Vagina (tissue), 2 donors: ENCODE results near the gene OTUB1. TPM values are rescaled to one million over a fixed set of nuclear protein-coding genes. Genes with fewer than 3 reads are reported as not detected.

Experiments
- DNase-seq, 2 donors: peaks; one replicate each; pipeline ENCODE4 v3.0.0-alpha.2; 2017; ENCODE audit errors: extremely low spot score in 2 of 2
- H3K27ac ChIP-seq: fragments of 200-600 bp; sonication (generic); one replicate; pipeline ENCODE4 v1.5.1; 2019
- H3K27me3 ChIP-seq: fragments of 200-600 bp; sonication (generic); one replicate; pipeline ENCODE4 v1.5.1; 2019
- H3K36me3 ChIP-seq, 2 donors: fragments of 200-600 bp; sonication (generic); one replicate each; pipeline ENCODE4 v1.5.1; 2017 to 2019
- H3K4me1 ChIP-seq: fragments of 200-600 bp; sonication (generic); one replicate; pipeline ENCODE4 v1.5.1; 2019
- H3K4me3 ChIP-seq, 2 donors: fragments of 200-600 bp; sonication (generic); 1 replicate in 1 of 2; 2 replicates in 1 of 2; pipeline ENCODE4 v1.5.1; 2016 to 2019
- H3K9me3 ChIP-seq: fragments of 200-600 bp; sonication (generic); one replicate; pipeline ENCODE4 v1.5.1; 2019
- POLR2A ChIP-seq, 2 donors: fragments of 450-650 bp; IDR thresholded peaks; one replicate each; pipeline ENCODE4 v1.6.1; 2017; ENCODE audit warnings: antibody characterized with exemption in 2 of 2, mild to moderate bottlenecking in 2 of 2, moderate library complexity in 2 of 2
- POLR2AphosphoS5 ChIP-seq, 2 donors: sonication (generic); formaldehyde crosslinking; IDR thresholded peaks; one replicate each; pipeline ENCODE4 v1.9.0; 2017; ENCODE audit warnings: antibody characterized with exemption in 2 of 2, mild to moderate bottlenecking in 2 of 2, low read depth in 1 of 2; ENCODE audit not compliant: insufficient read depth in 1 of 2
- intact Hi-C: fragments of 100-400 bp; cut with DNase I; formaldehyde crosslinking; loops from one replicate; pipeline ENCODE4 v1.15.1; 2023
- total RNA-seq: library from RNA; depleted of rRNA; stranded (reverse); fragments of >200 nt; gene quantifications from one replicate; pipeline ENCODE4 v1.2.3, GENCODE V29; 2016
- TF ChIP-seq, protein P1 (sequence below), 3 experiments: fragments of 450-650 bp in 2 of 3; fragments of 200-600 bp in 1 of 3; sonication (generic) in 1 of 3; IDR thresholded peaks; one replicate each; pipeline ENCODE4 v1.5.1; 2017 to 2019; ENCODE audit warnings: antibody characterized with exemption in 3 of 3, mild to moderate bottlenecking in 2 of 3, moderate library complexity in 2 of 3

OTUB1 gene
- total RNA-seq, 1 donor from 2014 or later = 85.0 TPM

- Histone ChIP-seq H3K9me3 (no peaks in the 10 kb centered on the region), H3K27me3 (no peaks in the 10 kb centered on the region), H3K27ac (no peak overlapping the region), H3K4me1 (peaks cover 25% of the 10 kb centered on the region), H3K4me3 (no peak overlapping the region), H3K36me3 (no peaks in the 10 kb centered on the region)
- no peak for DNase-seq
- TF ChIP-seq POLR2AphosphoS5 (IDR thresholded peaks at IDR 0.05; ENCODE audit: insufficient read depth in 1 of 2, low read depth in 1 of 2) = no peak
- TF ChIP-seq, protein P1, sequence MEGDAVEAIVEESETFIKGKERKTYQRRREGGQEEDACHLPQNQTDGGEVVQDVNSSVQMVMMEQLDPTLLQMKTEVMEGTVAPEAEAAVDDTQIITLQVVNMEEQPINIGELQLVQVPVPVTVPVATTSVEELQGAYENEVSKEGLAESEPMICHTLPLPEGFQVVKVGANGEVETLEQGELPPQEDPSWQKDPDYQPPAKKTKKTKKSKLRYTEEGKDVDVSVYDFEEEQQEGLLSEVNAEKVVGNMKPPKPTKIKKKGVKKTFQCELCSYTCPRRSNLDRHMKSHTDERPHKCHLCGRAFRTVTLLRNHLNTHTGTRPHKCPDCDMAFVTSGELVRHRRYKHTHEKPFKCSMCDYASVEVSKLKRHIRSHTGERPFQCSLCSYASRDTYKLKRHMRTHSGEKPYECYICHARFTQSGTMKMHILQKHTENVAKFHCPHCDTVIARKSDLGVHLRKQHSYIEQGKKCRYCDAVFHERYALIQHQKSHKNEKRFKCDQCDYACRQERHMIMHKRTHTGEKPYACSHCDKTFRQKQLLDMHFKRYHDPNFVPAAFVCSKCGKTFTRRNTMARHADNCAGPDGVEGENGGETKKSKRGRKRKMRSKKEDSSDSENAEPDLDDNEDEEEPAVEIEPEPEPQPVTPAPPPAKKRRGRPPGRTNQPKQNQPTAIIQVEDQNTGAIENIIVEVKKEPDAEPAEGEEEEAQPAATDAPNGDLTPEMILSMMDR (IDR thresholded peaks at IDR 0.05) = no peak
- no peak for TF ChIP-seq POLR2A (IDR thresholded peaks at IDR 0.05)
- intact Hi-C loops = no loop called here
Observed at GRCh38 chr11:64023712-64024710, 37.8 kb downstream of the OTUB1 start.

DNA sequence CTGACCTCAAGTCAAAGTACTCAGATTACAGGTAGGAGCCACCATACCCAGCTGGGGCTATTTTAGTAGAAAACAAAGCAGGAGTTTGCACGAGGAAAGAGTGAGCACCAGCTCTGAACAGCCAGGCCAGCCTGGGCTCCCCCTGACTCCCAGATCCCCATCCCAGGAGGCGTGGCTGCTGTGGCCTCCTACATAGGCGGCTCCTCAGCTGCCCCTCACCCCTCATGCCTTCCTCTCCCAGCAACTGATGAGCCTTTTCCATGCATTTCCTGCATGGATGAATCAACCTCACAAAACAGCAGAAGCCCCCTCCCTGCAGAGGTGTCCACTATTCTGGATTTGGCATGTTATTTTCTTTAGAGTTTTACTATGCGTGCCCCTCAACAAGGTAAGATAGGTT lies 39.0 kb downstream of the OTUB1 start:
- intact Hi-C loops = no loop called here
- Histone ChIP-seq H3K36me3 (no peaks in the 10 kb centered on the region), H3K4me3 (no peak overlapping the region), H3K9me3 (no peaks in the 10 kb centered on the region), H3K27ac (no peak overlapping the region), H3K27me3 (no peaks in the 10 kb centered on the region), H3K4me1 (peaks cover 25% of the 10 kb centered on the region)
- no peak for DNase-seq
- TF ChIP-seq POLR2A (IDR thresholded peaks at IDR 0.05) (no peak), POLR2AphosphoS5 (IDR thresholded peaks at IDR 0.05; ENCODE audit: insufficient read depth in 1 of 2, low read depth in 1 of 2) (no peak)
- TF ChIP-seq, protein P1 (IDR thresholded peaks at IDR 0.05) = no peak

DNA sequence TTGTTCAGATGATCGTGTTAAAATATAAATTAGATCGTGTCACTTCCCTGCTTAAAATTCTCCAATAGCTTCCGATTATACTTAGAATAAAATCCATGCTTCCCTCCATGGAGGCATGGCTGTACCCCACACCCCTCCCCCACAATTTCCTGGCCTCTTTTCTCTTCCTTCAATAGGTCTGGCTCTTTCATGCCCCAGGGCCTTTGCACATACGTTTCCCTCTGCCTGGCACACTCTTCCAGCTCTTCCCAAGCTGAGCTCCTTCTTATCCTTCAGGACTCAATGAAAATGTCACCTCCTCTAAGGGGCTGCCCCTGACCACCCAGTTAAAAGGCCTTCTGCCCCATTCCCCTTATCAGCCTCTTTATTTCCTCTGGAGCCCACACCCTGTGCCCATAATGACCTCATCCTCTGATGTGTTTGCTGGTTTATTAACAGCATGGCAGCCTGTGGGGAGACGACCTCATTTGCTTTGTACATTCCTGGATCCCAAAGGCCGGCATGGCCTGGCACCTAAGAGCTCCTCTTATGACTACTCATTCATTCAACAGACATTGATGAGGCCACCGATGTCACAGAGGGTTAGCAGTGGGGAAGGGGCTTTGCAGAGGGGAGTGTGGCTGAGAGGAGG lies 40.5 kb downstream of the OTUB1 start:
- Histone ChIP-seq H3K4me1 (peaks cover 20% of the 10 kb centered on the region), H3K9me3 (no peaks in the 10 kb centered on the region), H3K27ac (no peak overlapping the region), H3K27me3 (no peaks in the 10 kb centered on the region), H3K4me3 (no peak overlapping the region), H3K36me3 (no peaks in the 10 kb centered on the region)
- no peak for DNase-seq
- intact Hi-C loops = no loop called here
- no peak for TF ChIP-seq POLR2AphosphoS5 (IDR thresholded peaks at IDR 0.05; ENCODE audit: insufficient read depth in 1 of 2, low read depth in 1 of 2)
- no peak for TF ChIP-seq POLR2A (IDR thresholded peaks at IDR 0.05)
- TF ChIP-seq, protein P1 (IDR thresholded peaks at IDR 0.05) = no peak

DNA sequence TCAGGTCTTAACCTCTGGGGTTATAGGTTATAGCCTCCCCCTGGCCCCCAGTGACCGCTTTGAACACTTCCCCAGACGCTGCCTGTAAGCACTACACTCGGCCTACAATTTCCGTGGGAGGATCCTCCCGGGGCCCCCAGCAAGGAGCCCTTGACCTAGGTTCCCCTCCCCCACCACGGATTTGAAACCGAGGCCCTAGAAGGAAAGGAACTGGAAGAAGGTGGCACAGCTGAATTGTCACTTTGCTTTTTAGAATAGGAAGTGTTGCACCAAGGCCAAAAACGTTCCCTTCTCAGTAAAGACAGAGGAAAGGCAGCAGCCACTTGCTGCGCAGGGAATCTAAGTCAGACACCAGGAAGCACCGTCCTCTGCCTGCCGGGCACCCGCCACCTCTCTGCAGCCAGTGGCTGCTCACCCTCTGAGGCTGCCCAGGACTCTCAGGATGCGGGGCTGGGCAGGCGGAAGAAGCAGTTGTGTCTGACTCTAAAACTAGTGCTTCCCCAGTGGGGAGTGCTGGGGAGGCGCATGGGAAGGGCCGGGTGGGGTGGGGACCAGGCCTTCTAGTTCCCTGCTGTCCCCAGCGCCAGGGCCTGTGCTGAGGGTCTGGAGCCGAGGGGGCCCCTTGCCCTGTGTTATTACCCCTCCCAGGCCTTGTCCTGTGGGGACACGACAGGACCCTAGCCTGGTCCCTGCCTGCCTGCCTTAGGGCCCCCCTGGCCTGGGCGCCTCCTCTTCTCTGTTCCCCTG lies 41.6 kb downstream of the OTUB1 start:
- Histone ChIP-seq H3K36me3 (no peaks in the 10 kb centered on the region), H3K9me3 (no peaks in the 10 kb centered on the region), H3K4me1 (peaks cover 12% of the 10 kb centered on the region), H3K27ac (no peak overlapping the region), H3K27me3 (no peaks in the 10 kb centered on the region), H3K4me3 (no peak overlapping the region)
- DNase-seq = no peak
- TF ChIP-seq, protein P1 (IDR thresholded peaks at IDR 0.05) = no peak
- no peak for TF ChIP-seq POLR2A (IDR thresholded peaks at IDR 0.05)
- TF ChIP-seq POLR2AphosphoS5 (IDR thresholded peaks at IDR 0.05; ENCODE audit: insufficient read depth in 1 of 2, low read depth in 1 of 2) = no peak
- intact Hi-C loops = no loop called here
